Kasumi-1 (cell line): ENCODE measurements around the gene COBL.

Experiments used
- DNase-seq, 2 experiments: peaks; one replicate each; lab custom pipeline; 2025; lab: John Stamatoyannopoulos, UW

Gene COBL

GRCh38 chr7:51327287-51327717 is 10.7 kb upstream of the COBL start:
- no peak for DNase-seq

DNA sequence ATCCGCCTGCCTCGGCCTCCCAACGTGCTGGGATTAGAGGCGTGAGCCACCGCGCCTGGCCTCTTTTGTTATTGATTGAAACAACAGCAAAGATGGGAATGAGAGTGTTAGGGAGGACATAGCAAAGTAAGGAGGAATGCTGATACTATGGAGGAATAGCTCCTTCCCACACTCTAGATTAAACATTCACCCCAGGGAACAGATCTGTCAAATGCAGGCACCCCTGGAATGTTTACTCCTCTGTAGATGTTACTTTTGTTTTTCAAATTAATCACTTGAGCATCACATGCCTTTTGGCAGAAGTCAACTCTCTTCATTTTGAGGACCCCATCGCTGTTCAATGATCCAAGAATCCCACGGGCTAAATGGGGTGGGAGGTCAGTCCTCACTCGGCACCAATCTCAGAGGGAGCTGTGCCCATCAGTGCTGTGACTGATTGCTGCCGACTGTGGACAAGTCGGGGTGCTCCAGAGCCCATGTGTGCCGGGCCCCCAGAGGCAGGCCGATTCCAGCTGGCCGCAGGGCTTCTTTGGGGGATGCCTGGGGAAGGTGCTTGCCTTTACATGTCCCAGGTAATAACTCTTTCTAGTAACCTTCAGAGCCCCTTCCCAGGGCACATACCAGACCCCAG is 10.2 kb upstream of the COBL start:
- no peak for DNase-seq

DNA sequence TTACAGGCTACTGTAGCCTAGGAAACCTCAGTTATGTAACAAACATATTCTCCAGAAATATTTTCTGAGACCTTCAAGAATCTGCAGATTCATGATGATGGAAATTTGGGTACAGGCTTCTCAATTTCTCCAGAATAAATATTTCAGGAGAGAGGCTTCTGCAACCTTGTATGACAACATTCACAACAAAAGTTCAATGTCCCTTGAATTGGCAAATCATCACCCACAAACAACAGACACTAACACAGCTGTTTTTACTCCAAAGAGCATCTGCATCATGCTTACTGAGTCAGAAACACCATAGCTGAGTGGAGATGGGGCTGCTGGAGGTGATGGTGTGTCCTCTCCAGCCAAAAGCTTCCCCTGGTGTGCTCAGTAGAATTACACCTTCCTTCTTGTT is 9.3 kb upstream of the COBL start:
- no peak for DNase-seq

- no peak for DNase-seq
Measured at GRCh38 chr7:51325261-51325676, 8.7 kb upstream of the COBL start.

DNA sequence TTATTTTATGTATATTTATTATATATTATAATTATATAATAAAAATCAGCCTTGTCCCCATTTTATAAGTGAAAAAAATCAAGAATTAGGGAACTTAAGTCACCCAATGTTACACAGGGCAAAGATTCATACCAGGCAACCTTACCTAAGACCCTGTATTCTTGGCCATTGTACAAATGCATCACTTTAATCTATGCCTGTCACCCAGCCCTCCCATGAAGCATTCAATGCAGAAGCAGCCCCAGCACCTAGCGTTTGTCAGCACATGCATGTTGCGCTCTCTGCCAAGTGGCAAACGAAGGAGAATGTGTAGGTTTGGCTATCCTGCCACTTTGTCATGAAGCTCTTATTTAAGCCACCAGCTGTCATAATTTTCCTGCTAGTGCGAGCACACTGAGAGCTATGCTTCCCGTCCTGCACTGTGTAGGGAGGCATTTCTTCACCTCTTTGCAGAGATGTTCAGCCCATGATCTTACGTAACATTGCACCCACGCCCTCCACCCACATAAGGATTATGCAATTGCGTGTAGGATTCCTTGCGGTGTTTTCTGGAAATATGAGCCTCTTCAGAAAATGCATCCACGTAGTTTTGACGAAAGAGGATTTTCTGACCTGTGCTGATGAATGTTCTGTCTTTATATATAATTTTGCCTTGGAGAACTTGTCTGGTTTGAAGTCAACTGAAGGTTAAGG is 7.7 kb upstream of the COBL start:
- no peak for DNase-seq

GRCh38 chr7:51321961-51322515 is 5.4 kb upstream of the COBL start:
- DNase-seq, result no peak

GRCh38 chr7:51318886-51319579 is 2.4 kb upstream of the COBL start:
- DNase-seq, result no peak

DNA sequence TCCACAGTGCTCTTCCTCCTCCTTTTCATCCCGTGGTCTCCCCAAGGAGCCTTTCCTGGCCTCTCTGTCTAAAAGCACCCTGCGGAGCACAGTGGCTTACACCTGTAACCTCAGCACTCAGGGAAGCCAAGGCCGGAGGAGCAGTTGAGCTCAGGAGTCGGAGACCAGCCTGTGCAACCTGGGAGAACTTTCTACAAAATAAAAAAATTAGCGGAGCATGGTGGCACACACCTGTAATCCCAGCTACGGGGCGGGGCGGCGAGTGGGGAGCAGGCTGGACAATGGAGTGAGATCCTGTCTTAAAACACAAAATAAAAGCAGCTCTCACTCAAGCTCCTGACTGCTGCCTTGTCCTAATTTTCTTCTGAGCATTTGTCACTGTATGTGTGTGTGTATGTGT is 1.4 kb upstream of the COBL start:
- no peak for DNase-seq

- DNase-seq, result no peak
Measured at GRCh38 chr7:51317582-51317910, 937 bp upstream of the COBL start.

GRCh38 chr7:51316262-51316665 is 345 bp downstream of the COBL start:
- DNase-seq, result no peak

- no peak for DNase-seq
Measured at GRCh38 chr7:51315393-51316261, 982 bp downstream of the COBL start.

GRCh38 chr7:51314726-51315125 is 1.9 kb downstream of the COBL start:
- DNase-seq, result no peak

GRCh38 chr7:51313738-51314425 is 2.7 kb downstream of the COBL start:
- no peak for DNase-seq

DNA sequence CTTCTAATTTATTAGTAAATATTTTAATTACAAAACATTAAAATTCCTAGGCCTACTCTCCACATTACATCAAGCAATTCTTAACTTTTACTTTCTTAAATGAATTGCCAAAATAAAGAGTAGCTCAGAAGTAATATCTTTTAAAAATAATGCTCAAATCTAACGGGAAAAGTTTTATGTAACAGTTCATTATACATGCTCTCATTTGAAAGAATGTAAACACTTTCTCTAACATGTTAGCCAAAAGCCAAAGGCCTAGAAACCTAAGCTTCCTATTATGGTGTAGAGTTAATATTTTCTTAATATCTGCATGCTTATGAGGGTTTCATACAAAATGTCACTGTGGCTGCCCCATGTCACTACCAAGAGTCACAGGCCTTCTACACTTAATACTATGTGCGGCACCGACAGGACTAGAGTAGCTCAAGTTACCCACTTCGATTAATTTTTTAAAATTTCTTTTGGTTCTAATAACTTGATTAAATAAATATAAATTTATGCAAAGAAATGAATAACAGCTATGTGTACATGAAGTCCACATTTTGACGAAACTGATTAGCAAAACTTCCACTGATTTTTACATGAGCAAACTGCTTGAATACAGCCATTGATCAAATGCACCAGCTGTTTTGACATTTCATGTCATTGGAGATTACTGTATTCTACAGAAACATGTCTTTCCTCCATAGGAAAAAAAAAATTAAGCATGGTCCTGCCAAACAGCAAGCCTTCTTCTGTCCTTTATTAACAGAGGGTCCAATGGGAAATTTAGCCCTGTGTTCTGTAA is 3.5 kb downstream of the COBL start:
- DNase-seq, result no peak

DNA sequence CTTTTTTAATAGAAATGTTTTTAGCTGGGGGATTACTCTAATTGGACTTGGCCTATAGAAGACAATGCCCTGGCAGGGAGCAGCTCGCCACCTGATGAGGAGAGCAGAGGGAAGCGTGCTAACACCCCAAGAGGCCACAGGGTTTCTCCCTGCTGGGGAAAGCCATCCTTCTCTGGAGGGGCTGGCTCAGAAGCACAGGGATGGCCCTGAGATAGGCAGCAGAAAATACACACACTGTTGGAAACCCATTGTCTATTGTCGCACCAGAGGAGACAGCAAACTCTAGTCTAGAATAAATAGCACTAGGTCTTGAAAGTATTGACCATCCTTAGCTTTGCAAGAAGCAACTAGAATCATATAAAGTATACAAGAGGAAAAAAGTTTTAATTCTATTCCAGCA is 5.4 kb downstream of the COBL start:
- DNase-seq, result no peak

DNA sequence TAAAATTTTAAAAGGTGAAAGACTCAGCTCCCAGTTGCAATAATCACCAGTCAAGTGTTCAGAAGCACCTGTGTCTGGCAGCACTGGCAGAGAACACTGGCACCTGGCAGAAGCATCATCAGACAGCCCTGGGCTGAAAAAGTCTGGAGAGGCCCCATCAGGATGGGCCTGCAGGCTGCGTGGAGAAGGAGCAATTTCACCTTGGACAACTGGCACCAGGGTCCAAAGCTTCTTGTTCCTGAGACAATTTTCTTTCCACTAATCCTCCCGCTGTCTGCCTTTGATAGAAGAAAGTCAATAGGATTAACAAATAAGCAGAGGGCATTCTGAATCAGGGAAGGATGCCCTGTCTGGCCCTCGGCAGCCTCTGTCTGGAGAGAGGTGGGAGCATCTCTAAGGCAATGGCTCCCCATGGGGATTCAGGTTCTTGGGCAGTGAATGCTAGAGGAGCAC is 6.5 kb downstream of the COBL start:
- no peak for DNase-seq

DNA sequence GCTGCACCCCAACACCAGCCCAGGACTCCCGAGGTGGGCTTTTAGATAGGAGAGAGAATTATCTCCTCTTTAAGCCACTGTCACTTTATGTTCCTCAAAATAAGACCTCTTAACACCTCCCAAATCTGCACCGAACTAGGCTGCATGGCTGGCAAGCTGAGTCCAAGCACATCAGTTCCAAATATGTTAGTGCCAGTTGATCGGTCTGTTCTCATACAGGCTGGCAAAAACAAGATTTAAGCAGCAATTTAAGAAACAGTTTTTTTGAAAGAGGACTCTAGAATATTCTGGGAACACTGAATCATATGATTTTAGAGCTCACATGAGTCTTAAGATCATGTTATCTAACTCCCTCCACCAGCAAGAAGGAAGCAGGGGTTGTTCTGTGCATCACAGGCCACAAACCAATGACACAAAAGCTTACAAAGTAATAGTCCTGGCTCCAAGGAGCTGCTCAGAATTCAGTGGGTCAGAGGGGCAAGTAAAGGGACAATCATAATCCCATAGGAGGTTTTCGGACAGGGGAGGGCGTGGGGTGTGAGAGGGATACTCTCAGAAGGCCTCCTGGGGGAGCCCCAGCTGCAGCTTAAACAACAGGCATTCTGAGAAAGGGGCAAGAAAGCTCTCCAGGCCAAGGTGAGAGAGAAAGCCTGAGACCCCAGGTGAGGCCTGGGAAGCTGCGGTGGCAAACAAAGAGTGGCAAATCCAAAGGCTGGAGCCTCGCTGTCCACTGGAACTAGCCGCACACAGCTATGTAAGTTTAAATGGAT is 7.1 kb downstream of the COBL start:
- no peak for DNase-seq

DNA sequence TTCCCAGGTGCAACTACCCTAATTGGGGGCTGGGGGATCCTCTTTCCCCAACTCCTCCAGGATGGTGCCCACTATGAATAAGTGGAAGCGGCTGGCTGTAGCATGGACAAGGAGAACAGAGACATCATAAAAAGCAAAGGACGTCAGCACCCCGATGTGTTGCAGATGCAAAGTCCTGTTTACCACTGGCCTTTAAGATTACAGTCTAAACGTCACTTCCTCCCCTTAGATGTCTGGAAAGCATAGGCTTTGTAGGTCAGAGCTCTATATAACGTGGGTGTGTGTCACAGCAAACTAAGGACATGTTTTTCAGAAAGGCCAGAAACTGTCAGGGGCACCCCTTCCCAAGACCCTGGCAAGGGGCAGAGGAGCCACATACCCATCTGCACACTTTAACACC is 7.9 kb downstream of the COBL start:
- DNase-seq, result no peak

GRCh38 chr7:51308265-51308664 is 8.3 kb downstream of the COBL start:
- no peak for DNase-seq

- DNase-seq, result no peak
Measured at GRCh38 chr7:51307651-51308210, 8.9 kb downstream of the COBL start.
